Measurements from ENCODE around the gene KIF1B. TPM values are rescaled to one million over a fixed set of nuclear protein-coding genes. Genes with fewer than 3 reads are reported as not detected.

The KIF1B gene
- total RNA-seq, 1 donor from 2014 or later, result 78.4 TPM

DNA sequence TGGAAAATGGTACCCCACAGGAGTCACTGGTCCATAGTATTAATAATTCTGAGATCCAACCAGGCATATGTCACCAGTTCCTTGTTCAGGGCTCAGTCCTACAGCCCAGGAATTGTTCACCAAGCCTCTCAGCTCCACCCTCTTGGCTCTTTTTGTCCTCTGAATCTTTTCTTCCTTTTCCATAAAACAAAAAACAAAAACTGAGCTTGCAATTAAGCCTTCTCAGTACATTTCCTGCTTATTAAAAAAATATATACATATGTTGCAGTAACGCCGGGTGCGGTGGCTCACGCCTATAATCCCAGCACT lies 23.4 kb upstream of the KIF1B start:
- TF ChIP-seq, protein P1, sequence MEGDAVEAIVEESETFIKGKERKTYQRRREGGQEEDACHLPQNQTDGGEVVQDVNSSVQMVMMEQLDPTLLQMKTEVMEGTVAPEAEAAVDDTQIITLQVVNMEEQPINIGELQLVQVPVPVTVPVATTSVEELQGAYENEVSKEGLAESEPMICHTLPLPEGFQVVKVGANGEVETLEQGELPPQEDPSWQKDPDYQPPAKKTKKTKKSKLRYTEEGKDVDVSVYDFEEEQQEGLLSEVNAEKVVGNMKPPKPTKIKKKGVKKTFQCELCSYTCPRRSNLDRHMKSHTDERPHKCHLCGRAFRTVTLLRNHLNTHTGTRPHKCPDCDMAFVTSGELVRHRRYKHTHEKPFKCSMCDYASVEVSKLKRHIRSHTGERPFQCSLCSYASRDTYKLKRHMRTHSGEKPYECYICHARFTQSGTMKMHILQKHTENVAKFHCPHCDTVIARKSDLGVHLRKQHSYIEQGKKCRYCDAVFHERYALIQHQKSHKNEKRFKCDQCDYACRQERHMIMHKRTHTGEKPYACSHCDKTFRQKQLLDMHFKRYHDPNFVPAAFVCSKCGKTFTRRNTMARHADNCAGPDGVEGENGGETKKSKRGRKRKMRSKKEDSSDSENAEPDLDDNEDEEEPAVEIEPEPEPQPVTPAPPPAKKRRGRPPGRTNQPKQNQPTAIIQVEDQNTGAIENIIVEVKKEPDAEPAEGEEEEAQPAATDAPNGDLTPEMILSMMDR (IDR thresholded peaks at IDR 0.05; ENCODE audit: borderline replicate concordance), result no peak
- no peak for DNase-seq
- Histone ChIP-seq H3K4me1 (peaks cover 5% of the 10 kb centered on the region), H3K4me3 (no peak overlapping the region), H3K27ac (replicated peaks) (no peak overlapping the region), H3K27me3 (ENCODE audit: low read depth) (no peaks in the 10 kb centered on the region), H3K9me3 (replicated peaks) (peaks cover 6% of the 10 kb centered on the region), H3K36me3 (peaks cover 2% of the 10 kb centered on the region)
- intact Hi-C loops (cut with micrococcal nuclease), result no loop called here

DNA sequence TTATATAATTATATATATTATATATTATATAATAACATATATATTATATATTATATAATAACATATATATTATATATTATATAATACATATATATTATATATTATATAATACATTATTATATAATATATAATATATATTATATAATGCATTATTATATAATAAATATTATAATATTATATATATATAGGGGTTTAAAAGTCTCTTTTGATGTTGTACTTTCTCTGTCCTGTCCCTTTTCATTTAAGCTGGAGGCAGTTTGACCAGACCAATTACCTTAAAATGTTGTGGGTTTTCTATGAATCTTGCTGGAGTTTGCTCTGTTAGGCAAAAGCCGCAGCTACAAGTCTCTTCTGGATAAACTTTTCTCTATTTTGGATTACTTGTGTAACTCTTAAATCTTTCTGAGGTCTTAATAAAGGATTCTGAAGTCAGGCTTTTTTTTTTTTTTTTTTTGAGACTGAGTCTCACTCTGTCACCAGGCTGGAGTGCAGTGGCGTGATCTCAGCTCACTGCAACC lies 22.2 kb upstream of the KIF1B start:
- Histone ChIP-seq H3K4me3 (no peak overlapping the region), H3K27ac (replicated peaks) (no peak overlapping the region), H3K36me3 (no peaks in the 10 kb centered on the region), H3K27me3 (ENCODE audit: low read depth) (no peaks in the 10 kb centered on the region), H3K9me3 (replicated peaks) (peaks cover 6% of the 10 kb centered on the region), H3K4me1 (no peaks in the 10 kb centered on the region)
- TF ChIP-seq, protein P1 (IDR thresholded peaks at IDR 0.05; ENCODE audit: borderline replicate concordance), result no peak
- no peak for DNase-seq
- intact Hi-C loops (cut with micrococcal nuclease), result no loop called here

DNA sequence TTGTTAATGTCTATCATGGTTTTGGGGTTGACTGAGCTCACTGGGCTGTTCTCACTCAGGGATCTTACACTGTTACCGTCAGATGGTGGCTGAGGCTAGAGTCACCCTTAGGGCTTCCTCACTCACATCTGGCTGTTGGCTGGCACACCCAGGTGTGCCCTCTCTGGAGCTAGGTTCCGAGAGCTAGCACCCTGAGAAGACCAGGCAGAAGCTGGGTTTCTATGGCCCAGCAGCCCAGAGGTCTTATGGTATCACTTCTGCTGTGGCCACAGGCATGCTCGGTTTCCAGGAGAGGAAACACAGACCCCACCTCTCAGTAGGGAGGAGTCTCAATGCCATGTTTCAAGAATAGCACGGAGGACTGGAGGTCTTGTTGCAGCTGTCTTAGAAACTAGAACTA lies 20.7 kb upstream of the KIF1B start:
- H3K9me3 ChIP-seq (replicated peaks), result peaks cover 6% of the 10 kb centered on the region
- H3K4me1 ChIP-seq, result no peaks in the 10 kb centered on the region
- H3K27ac ChIP-seq (replicated peaks), result no peak overlapping the region
- H3K27me3 ChIP-seq (ENCODE audit: low read depth), result peaks cover under 1% of the 10 kb centered on the region
- intact Hi-C loops (cut with micrococcal nuclease), result no loop called here
- DNase-seq, result no peak
- no peak overlapping the region for H3K4me3 ChIP-seq
- no peaks in the 10 kb centered on the region for H3K36me3 ChIP-seq
- TF ChIP-seq, protein P1 (IDR thresholded peaks at IDR 0.05; ENCODE audit: borderline replicate concordance), result no peak

DNA sequence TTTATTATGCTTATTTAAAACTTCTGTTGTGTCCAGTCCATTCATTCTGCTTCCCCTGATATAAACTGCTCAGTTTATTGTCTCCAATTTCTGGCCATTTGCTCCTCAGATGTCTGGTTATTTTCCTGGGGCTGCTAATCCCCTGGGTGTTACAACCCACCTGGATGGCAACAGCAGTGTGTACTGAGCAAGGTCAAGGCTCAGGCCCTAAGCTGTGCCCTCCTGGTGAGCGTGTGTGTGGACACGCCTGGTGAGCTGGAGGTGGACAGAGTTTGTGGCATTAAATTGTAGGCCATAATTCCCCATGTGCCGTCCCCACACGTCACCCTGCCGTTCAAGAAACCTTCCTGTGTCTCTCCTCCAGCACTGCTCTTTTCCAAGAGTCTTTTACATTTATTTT lies 18.1 kb upstream of the KIF1B start:
- Histone ChIP-seq H3K27me3 (ENCODE audit: low read depth) (peaks cover 4% of the 10 kb centered on the region), H3K36me3 (no peaks in the 10 kb centered on the region), H3K27ac (replicated peaks) (no peak overlapping the region), H3K4me1 (no peaks in the 10 kb centered on the region), H3K9me3 (replicated peaks) (peaks cover 6% of the 10 kb centered on the region), H3K4me3 (no peak overlapping the region)
- no peak for DNase-seq
- TF ChIP-seq, protein P1 (IDR thresholded peaks at IDR 0.05; ENCODE audit: borderline replicate concordance), result no peak
- intact Hi-C loops (cut with micrococcal nuclease), result no loop called here

DNA sequence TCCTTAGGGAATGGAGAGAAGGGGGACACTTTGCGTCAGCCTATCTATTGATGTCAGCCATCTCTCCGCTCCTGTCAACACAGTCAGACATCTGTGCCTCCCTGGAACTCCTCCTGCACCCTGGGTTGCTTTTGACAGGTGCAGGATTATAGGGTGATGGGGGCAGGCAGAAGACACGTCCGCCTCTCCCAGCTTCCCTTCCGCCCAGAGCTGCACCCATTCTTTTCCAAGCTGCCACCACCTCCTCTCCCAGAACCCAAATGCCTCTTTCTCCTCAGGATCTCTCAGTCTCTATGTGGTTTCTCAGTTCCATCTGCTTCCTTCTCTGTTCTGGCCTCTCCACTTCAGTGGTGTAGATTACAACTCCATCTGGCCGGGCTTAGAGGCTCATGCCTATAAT lies 17.1 kb upstream of the KIF1B start:
- H3K4me3 ChIP-seq, result no peak overlapping the region
- H3K27ac ChIP-seq (replicated peaks), result no peak overlapping the region
- H3K36me3 ChIP-seq, result no peaks in the 10 kb centered on the region
- no peaks in the 10 kb centered on the region for H3K4me1 ChIP-seq
- H3K27me3 ChIP-seq (ENCODE audit: low read depth), result peaks cover 4% of the 10 kb centered on the region
- DNase-seq, result no peak
- TF ChIP-seq, protein P1 (IDR thresholded peaks at IDR 0.05; ENCODE audit: borderline replicate concordance), result no peak
- H3K9me3 ChIP-seq (replicated peaks), result peaks cover 5% of the 10 kb centered on the region
- intact Hi-C loops (cut with micrococcal nuclease), result no loop called here

DNA sequence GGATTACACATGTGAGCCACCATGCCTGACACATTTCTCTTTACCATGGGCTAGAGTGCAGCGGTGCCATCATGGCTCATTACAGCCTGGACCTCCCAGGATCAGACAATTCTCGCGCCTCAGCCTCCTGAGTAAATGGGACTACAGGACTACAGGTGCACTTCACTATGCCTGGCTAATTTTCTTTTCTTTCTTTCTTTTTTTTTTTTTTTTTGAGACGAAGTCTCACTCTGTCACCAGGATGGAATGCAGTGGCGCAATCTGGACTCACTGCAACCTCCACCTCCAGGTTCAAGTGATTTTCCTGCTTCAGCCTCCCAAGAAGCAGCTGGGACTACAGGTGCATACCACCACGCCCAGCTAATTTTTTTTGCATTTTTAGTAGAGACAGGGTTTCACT lies 14.8 kb upstream of the KIF1B start:
- Histone ChIP-seq H3K27me3 (ENCODE audit: low read depth) (peaks cover 4% of the 10 kb centered on the region), H3K4me3 (no peak overlapping the region), H3K36me3 (no peaks in the 10 kb centered on the region), H3K4me1 (no peaks in the 10 kb centered on the region), H3K27ac (replicated peaks) (no peak overlapping the region), H3K9me3 (replicated peaks) (no peaks in the 10 kb centered on the region)
- TF ChIP-seq, protein P1 (IDR thresholded peaks at IDR 0.05; ENCODE audit: borderline replicate concordance), result no peak
- intact Hi-C loops (cut with micrococcal nuclease), result no loop called here
- no peak for DNase-seq
